K562 (cell line): Measurements from ENCODE around the gene MFNG. TPM values are rescaled to one million over a fixed set of nuclear protein-coding genes. Genes with fewer than 3 reads are reported as not detected.

ENCODE experiments used
- DMBX1 ChIP-seq: fragments of 250-450 bp; sonication (Bioruptor Pico); IDR thresholded peaks from 2 replicates; pipeline ENCODE4 v1.8.0; 2022; ENCODE audit warnings: inconsistent platforms, mild to moderate bottlenecking, moderate library complexity, borderline replicate concordance
- NFATC3 ChIP-seq: fragments of 450-650 bp; IDR thresholded peaks from 2 replicates; pipeline ENCODE4 v1.6.1; 2017; ENCODE audit warnings: mild to moderate bottlenecking
- POLR2G ChIP-seq: fragments of 200-400 bp; formaldehyde crosslinking; IDR thresholded peaks from 2 replicates; pipeline ENCODE4 v1.6.1; 2017; ENCODE audit warnings: low read depth, mild to moderate bottlenecking, antibody characterized with exemption, low read length, moderate library complexity
- polyA plus RNA-seq, 8 experiments: library from polyadenylated mRNA; depleted of rRNA in 4 of 8; stranded (reverse) in 5 of 8; unstranded in 3 of 8; fragments of >200 nt; fragmentation: Nextera tagmentation in 2 of 8; fragmentation: Illumina TruSeq in 1 of 8; extraction: Ambion mirVana in 2 of 8; extraction: Trizol in 1 of 8; gene quantifications; 2 replicates each; pipeline versions ENCODE4 v1.2.1 to v1.2.3, GENCODE V29; 2011 to 2014; ENCODE audit warnings: inconsistent platforms in 1 of 8, missing spikeins in 1 of 8
- total RNA-seq, 7 experiments: library from RNA; depleted of rRNA in 6 of 7; stranded (reverse); fragments of >200 nt in 6 of 7; fragmentation: Illumina TruSeq in 2 of 7; extraction: Trizol in 2 of 7; gene quantifications; 2 replicates each; pipeline versions ENCODE4 v1.2.1 to v1.2.3, GENCODE V29; 2011 to 2021; ENCODE audit warnings: low replicate concordance in 1 of 7
- TF ChIP-seq, protein P1 (sequence below), 3 experiments: fragments of 200-800 bp in 1 of 3; fragments of 250-450 bp in 1 of 3; fragments of 450-650 bp in 1 of 3; sonication (Bioruptor Pico) in 1 of 3; sonication (Bioruptor generic) in 1 of 3; formaldehyde crosslinking in 1 of 3; IDR thresholded peaks; 2 replicates each; pipeline versions ENCODE4 v1.6.1 to v1.8.0; 2016 to 2022; ENCODE audit warnings: mild to moderate bottlenecking in 2 of 3, missing genetic modification characterization in 2 of 3, missing compliant biosample characterization in 1 of 3, moderate library complexity in 1 of 3

The MFNG gene
- total and polyA plus RNA-seq, 9 of the 15 experiments (the other 6 are each of a cell fraction or from before 2014, with no cell fraction given) = 0.13 to 0.73 (median 0.38) TPM; not detected in 4

GRCh38 chr22:37519268-37520195, 33.3 kb upstream of the MFNG start, which contains the start of gene CARD10 (continued):
- TF ChIP-seq NFATC3 (no peak), POLR2G (peak; percentile 47), DMBX1 (CRISPR knock-in tag) (no peak)
- TF ChIP-seq, protein P1, sequence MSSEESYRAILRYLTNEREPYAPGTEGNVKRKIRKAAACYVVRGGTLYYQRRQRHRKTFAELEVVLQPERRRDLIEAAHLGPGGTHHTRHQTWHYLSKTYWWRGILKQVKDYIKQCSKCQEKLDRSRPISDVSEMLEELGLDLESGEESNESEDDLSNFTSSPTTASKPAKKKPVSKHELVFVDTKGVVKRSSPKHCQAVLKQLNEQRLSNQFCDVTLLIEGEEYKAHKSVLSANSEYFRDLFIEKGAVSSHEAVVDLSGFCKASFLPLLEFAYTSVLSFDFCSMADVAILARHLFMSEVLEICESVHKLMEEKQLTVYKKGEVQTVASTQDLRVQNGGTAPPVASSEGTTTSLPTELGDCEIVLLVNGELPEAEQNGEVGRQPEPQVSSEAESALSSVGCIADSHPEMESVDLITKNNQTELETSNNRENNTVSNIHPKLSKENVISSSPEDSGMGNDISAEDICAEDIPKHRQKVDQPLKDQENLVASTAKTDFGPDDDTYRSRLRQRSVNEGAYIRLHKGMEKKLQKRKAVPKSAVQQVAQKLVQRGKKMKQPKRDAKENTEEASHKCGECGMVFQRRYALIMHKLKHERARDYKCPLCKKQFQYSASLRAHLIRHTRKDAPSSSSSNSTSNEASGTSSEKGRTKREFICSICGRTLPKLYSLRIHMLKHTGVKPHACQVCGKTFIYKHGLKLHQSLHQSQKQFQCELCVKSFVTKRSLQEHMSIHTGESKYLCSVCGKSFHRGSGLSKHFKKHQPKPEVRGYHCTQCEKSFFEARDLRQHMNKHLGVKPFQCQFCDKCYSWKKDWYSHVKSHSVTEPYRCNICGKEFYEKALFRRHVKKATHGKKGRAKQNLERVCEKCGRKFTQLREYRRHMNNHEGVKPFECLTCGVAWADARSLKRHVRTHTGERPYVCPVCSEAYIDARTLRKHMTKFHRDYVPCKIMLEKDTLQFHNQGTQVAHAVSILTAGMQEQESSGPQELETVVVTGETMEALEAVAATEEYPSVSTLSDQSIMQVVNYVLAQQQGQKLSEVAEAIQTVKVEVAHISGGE (CRISPR knock-in tag; IDR thresholded peaks at IDR 0.05) = peak in 1 of 3 experiments; percentile 45; a peak in 2 of 6 replicates
- TF ChIP-seq, all 486 proteins: peak for 11
